HepG2 (cell line): Measurements from ENCODE around the gene SMAP1. TPM values are rescaled to one million over a fixed set of nuclear protein-coding genes. Genes with fewer than 3 reads are reported as not detected.

ENCODE experiments used
- ATAC-seq: fragments of 200-7000 bp; cut with Tn5 transposase; 3 replicates; pipeline ENCODE4 v1.9.1; 2020; ENCODE audit warnings: mild to moderate bottlenecking, moderate library complexity
- BruUV-seq: library from RNA; stranded (reverse); fragments of 400-500 nt; replicated peaks from 2 replicates; lab custom pipeline; 2021; lab: Mats Ljungman, UMichigan
- CTCF ChIA-PET: fragments of 300-600 bp; formaldehyde crosslinking; extraction: SDS; loops from one replicate; lab custom pipeline; 2021; ENCODE audit warnings: low total read pairs, inconsistent platforms, low intra/inter-chr PET ratio; lab: Yijun Ruan, JAX
- POLR2A ChIA-PET: fragments of 350-600 bp; sonication (Branson Sonifier 250); formaldehyde crosslinking; loops from one replicate; lab custom pipeline; 2020; ENCODE audit warnings: antibody characterized with exemption, inconsistent platforms; lab: Yijun Ruan, JAX
- DNase-seq: peaks from one replicate; pipeline ENCODE4 v3.0.0-alpha.2; 2015; ENCODE audit warnings: low spot score
- FAIRE-seq: peaks from 3 replicates; lab custom pipeline; 2011; peaks lifted over from hg19 to GRCh38; lab: Jason Lieb, UNC
- H2AFZ ChIP-seq: one replicate; pipeline ENCODE4 v1.6.1; 2011; ENCODE audit warnings: low read length, inconsistent platforms
- H3K27ac ChIP-seq: fragments of 300-600 bp; 3 replicates; pipeline ENCODE4 v1.8.0; 2011; ENCODE audit warnings: mixed run types, mild to moderate bottlenecking, mixed read lengths, low read length, inconsistent platforms; ENCODE audit not compliant: insufficient read depth; ENCODE audit errors: extremely low read length
- H3K27me3 ChIP-seq, 2 experiments: fragments of 200-600 bp in 1 of 2; 2 replicates in 1 of 2; 3 replicates in 1 of 2; pipeline versions ENCODE4 v1.6.0 to v1.8.0; 2011; ENCODE audit warnings: low read length in 2 of 2, mild to moderate bottlenecking in 2 of 2, moderate library complexity in 2 of 2, inconsistent platforms in 1 of 2; ENCODE audit not compliant: insufficient read depth in 2 of 2, control insufficient read depth in 1 of 2
- H3K36me3 ChIP-seq, 2 experiments: fragments of 200-600 bp in 1 of 2; replicated peaks in 1 of 2; 2 replicates in 1 of 2; 3 replicates in 1 of 2; pipeline versions ENCODE4 v1.5.1 to v1.8.0; 2011; ENCODE audit warnings: low read length in 2 of 2, inconsistent platforms in 1 of 2; ENCODE audit not compliant: insufficient read depth in 2 of 2, control insufficient read depth in 1 of 2
- H3K4me1 ChIP-seq: 2 replicates; pipeline ENCODE4 v1.5.1; 2012; ENCODE audit warnings: low read length, inconsistent platforms; ENCODE audit not compliant: insufficient read depth
- H3K4me2 ChIP-seq: 2 replicates; pipeline ENCODE4 v1.6.0; 2011; ENCODE audit warnings: low read depth, low read length, inconsistent platforms
- H3K4me3 ChIP-seq, 3 experiments: fragments of 200-600 bp in 1 of 3; sonication (generic), shearing (Covaris generic) in 1 of 3; replicated peaks in 1 of 3; 2 replicates each; pipeline ENCODE4 v1.5.1; 2011 to 2016; ENCODE audit warnings: low read length in 3 of 3, inconsistent platforms in 2 of 3, low read depth in 2 of 3, mild to moderate bottlenecking in 2 of 3, control low read depth in 1 of 3, mixed read lengths in 1 of 3; ENCODE audit not compliant: insufficient read depth in 1 of 3
- H3K79me2 ChIP-seq: one replicate; pipeline ENCODE4 v1.6.1; 2011; ENCODE audit warnings: low read length, inconsistent platforms; ENCODE audit not compliant: insufficient read depth
- H3K9ac ChIP-seq: 2 replicates; pipeline ENCODE4 v1.6.0; 2011; ENCODE audit warnings: mild to moderate bottlenecking, low read depth, low read length, inconsistent platforms; ENCODE audit not compliant: insufficient read depth
- H3K9me3 ChIP-seq: 2 replicates; pipeline ENCODE4 v1.5.1; 2012; ENCODE audit warnings: mild to moderate bottlenecking, low read length
- H4K20me1 ChIP-seq: 2 replicates; pipeline ENCODE4 v1.6.0; 2011; ENCODE audit warnings: inconsistent platforms, mild to moderate bottlenecking, low read length, moderate library complexity; ENCODE audit not compliant: insufficient read depth
- ARHGAP35 ChIP-seq: sonication (generic); formaldehyde crosslinking; IDR thresholded peaks from 2 replicates; pipeline ENCODE4 v1.9.0; 2022; ENCODE audit warnings: mild to moderate bottlenecking, inconsistent platforms, moderate library complexity, missing genetic modification reagents, borderline replicate concordance
- CEBPB ChIP-seq: IDR thresholded peaks from 2 replicates; pipeline ENCODE4 v1.6.1; 2011; ENCODE audit warnings: low read depth, low read length, improper control_type of control experiment, borderline replicate concordance
- PHF8 ChIP-seq: sonication (generic); formaldehyde crosslinking; IDR thresholded peaks from 2 replicates; pipeline ENCODE4 v1.5.0; 2020; ENCODE audit warnings: missing genetic modification reagents
- TAF15 ChIP-seq: fragments of 200-400 bp; formaldehyde crosslinking; IDR thresholded peaks from one replicate; pipeline ENCODE4 v1.6.1; 2018; ENCODE audit warnings: mild to moderate bottlenecking, low read depth, low read length; ENCODE audit not compliant: poor library complexity, severe bottlenecking
- ZFP37 ChIP-seq: sonication (generic); formaldehyde crosslinking; IDR thresholded peaks from 2 replicates; pipeline ENCODE4 v1.4.0; 2020; ENCODE audit warnings: missing genetic modification reagents, borderline replicate concordance
- ZNF124 ChIP-seq: sonication (generic); formaldehyde crosslinking; IDR thresholded peaks from 2 replicates; pipeline ENCODE4 v1.4.0; 2020; ENCODE audit warnings: missing genetic modification reagents
- ZNF431 ChIP-seq: sonication (generic); formaldehyde crosslinking; IDR thresholded peaks from 2 replicates; pipeline ENCODE4 v1.9.0; 2022; ENCODE audit warnings: missing genetic modification reagents, low read depth, mild to moderate bottlenecking, borderline replicate concordance
- ZNF496 ChIP-seq: sonication (generic); formaldehyde crosslinking; IDR thresholded peaks from 2 replicates; pipeline ENCODE4 v1.8.1; 2023; ENCODE audit warnings: mild to moderate bottlenecking, moderate library complexity, missing genetic modification reagents; ENCODE audit not compliant: insufficient replicate concordance
- ZNF552 ChIP-seq: sonication (generic); formaldehyde crosslinking; IDR thresholded peaks from 2 replicates; pipeline ENCODE4 v1.9.0; 2022; ENCODE audit warnings: missing genetic modification reagents, mild to moderate bottlenecking, borderline replicate concordance
- ZNF790 ChIP-seq: sonication (generic); formaldehyde crosslinking; IDR thresholded peaks from 2 replicates; pipeline ENCODE4 v1.8.0; 2022; ENCODE audit warnings: missing genetic modification reagents, mild to moderate bottlenecking, borderline replicate concordance
- ZSCAN20 ChIP-seq: sonication (generic); formaldehyde crosslinking; IDR thresholded peaks from 2 replicates; pipeline ENCODE4 v1.4.0; 2020; ENCODE audit warnings: missing genetic modification reagents, mild to moderate bottlenecking, borderline replicate concordance
- ZSCAN29 ChIP-seq: sonication (generic); formaldehyde crosslinking; conservative IDR thresholded peaks from 2 replicates; pipeline ENCODE4 v1.4.0; 2020; ENCODE audit warnings: mild to moderate bottlenecking, missing genetic modification reagents
- WGBS: methylation state at CpG from one replicate; pipeline ENCODE4 v1.1.6; 2017; ENCODE audit warnings: low lambda C conversion rate; 5-methylcytosine and 5-hydroxymethylcytosine counted together
- in situ Hi-C: cut with HindIII; loops from 2 replicates; pipeline ENCODE4 v1.10.0; 2017; ENCODE audit warnings: low pct_unique_long_range_greater_than_20kb; ENCODE audit not compliant: extremely low pct_ligation_motif_present
- intact Hi-C: fragments of 100-400 bp; cut with micrococcal nuclease; formaldehyde crosslinking; loops from one replicate; pipeline ENCODE4 v1.10.0; 2022; ENCODE audit not compliant: unreplicated experiment
- polyA plus RNA-seq, 8 experiments: library from polyadenylated mRNA; depleted of rRNA in 3 of 8; stranded (reverse) in 7 of 8; unstranded in 1 of 8; fragments of >200 nt; fragmentation: Illumina TruSeq in 4 of 8; extraction: Trizol in 4 of 8; gene quantifications; 2 replicates each; pipeline versions ENCODE4 v1.2.1 to v1.2.3, GENCODE V29; 2011 to 2016; ENCODE audit warnings: low read depth in 4 of 8, missing spikeins in 1 of 8, mixed read lengths in 1 of 8; ENCODE audit not compliant: insufficient read depth in 1 of 8
- total RNA-seq, 5 experiments: library from RNA; depleted of rRNA; stranded (reverse); fragments of >200 nt; fragmentation: Illumina TruSeq; extraction: Trizol; gene quantifications; 2 replicates each; pipeline ENCODE4 v1.2.3, GENCODE V29; 2016; ENCODE audit warnings: low read depth in 1 of 5
- TF ChIP-seq, protein P1 (sequence below): sonication (generic); formaldehyde crosslinking; IDR thresholded peaks from 2 replicates; pipeline ENCODE4 v1.5.0; 2020; ENCODE audit warnings: missing genetic modification reagents
- TF ChIP-seq, protein P2 (sequence below): sonication (generic); formaldehyde crosslinking; conservative IDR thresholded peaks from 2 replicates; pipeline ENCODE4 v1.4.0; 2020; ENCODE audit warnings: mild to moderate bottlenecking, missing genetic modification reagents, moderate library complexity

SMAP1 gene
- total and polyA plus RNA-seq, 2 of the 13 experiments (the other 11 are each of a cell fraction or from before 2014, with no cell fraction given) = 13.4 to 17.8 TPM

DNA sequence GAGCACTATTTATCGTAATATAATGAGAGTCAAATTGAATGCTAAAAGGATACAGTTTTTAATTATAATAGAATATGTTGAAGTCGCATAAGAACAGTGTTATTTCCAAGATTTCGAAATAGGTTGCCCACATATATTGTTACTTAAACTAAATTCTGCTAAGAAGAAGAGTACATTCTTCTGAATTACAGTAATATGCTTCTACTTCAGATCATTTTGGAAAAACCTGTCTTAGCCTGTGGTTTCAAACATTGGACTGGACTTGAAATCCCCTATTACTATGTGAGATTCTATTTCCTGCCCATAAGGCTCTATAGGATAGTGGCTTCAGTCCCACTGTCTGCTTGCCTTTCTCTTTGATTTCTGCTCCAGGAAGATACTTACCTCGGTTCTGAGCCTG lies 152.0 kb downstream of the SMAP1 start:
- Histone ChIP-seq H3K4me1 (no peaks in the 10 kb centered on the region), H3K9me3 (no peaks in the 10 kb centered on the region), H4K20me1 (no peaks in the 10 kb centered on the region; the same call in 1 of the 2 replicates), H3K27me3 (no peaks in the 10 kb centered on the region), H3K4me3 (no peak overlapping the region), H3K27ac (no peak overlapping the region), H3K9ac (no peak overlapping the region), H2AFZ (no peak overlapping the region), H3K36me3 (no peaks in the 10 kb centered on the region), H3K79me2 (no peaks in the 10 kb centered on the region), H3K4me2 (no peak overlapping the region)
- TF ChIP-seq, protein P1, sequence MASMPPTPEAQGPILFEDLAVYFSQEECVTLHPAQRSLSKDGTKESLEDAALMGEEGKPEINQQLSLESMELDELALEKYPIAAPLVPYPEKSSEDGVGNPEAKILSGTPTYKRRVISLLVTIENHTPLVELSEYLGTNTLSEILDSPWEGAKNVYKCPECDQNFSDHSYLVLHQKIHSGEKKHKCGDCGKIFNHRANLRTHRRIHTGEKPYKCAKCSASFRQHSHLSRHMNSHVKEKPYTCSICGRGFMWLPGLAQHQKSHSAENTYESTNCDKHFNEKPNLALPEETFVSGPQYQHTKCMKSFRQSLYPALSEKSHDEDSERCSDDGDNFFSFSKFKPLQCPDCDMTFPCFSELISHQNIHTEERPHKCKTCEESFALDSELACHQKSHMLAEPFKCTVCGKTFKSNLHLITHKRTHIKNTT (CRISPR knock-in tag) = no peak
- peak; percentile 5; the same call in 1 of the 2 replicates for TF ChIP-seq CEBPB
- no peak for ATAC-seq
- no peak for FAIRE-seq
- in situ Hi-C loops = no loop called here
- no peak for DNase-seq
- ChIA-PET CTCF (no interaction called here), POLR2A (no interaction called here)
- WGBS = 92% methylated on average over 4 of the region's 4 CpGs
- no TSS peak for BruUV-seq
- intact Hi-C loops = no loop called here

DNA sequence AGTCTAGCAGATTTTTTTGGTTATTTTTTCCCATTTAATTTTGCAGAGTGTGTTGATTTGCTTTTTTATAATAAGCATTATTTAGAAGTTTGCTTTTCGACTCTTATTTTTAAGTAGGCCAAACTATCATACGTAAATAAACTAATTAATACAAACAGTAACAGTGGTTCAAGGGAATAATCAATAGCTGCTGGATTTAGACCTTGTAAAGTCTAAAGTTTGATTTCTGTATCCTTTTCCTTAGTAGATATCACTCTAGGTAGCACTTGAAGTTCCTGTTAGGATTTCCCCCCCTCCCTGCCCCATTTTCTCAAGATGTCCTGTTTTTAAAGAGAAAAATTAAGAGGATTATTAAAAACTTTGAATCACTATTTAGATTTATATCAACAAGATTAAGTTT lies 153.1 kb downstream of the SMAP1 start:
- Histone ChIP-seq H3K4me2 (no peak overlapping the region), H2AFZ (no peak overlapping the region), H3K4me3 (no peak overlapping the region), H3K36me3 (no peaks in the 10 kb centered on the region), H4K20me1 (no peaks in the 10 kb centered on the region; the same call in 1 of the 2 replicates), H3K79me2 (no peaks in the 10 kb centered on the region), H3K9ac (no peak overlapping the region), H3K27me3 (no peaks in the 10 kb centered on the region), H3K4me1 (no peaks in the 10 kb centered on the region), H3K9me3 (no peaks in the 10 kb centered on the region), H3K27ac (no peak overlapping the region)
- WGBS = 98% methylated on average over 2 of the region's 2 CpGs
- ChIA-PET POLR2A (no interaction called here), CTCF (no interaction called here)
- no peak for ATAC-seq
- no peak for FAIRE-seq
- intact Hi-C loops (no loop called here), in situ Hi-C loops (no loop called here)
- BruUV-seq = no TSS peak
- no peak for DNase-seq
- no peak for TF ChIP-seq ZSCAN20
- no peak for TF ChIP-seq ARHGAP35 (CRISPR knock-in tag)
- TF ChIP-seq ZNF431 (CRISPR knock-in tag) = no peak
- no peak for TF ChIP-seq ZSCAN29 (CRISPR knock-in tag)
- TF ChIP-seq TAF15 = no peak
- TF ChIP-seq ZFP37 (CRISPR knock-in tag) = no peak
- TF ChIP-seq, protein P2, sequence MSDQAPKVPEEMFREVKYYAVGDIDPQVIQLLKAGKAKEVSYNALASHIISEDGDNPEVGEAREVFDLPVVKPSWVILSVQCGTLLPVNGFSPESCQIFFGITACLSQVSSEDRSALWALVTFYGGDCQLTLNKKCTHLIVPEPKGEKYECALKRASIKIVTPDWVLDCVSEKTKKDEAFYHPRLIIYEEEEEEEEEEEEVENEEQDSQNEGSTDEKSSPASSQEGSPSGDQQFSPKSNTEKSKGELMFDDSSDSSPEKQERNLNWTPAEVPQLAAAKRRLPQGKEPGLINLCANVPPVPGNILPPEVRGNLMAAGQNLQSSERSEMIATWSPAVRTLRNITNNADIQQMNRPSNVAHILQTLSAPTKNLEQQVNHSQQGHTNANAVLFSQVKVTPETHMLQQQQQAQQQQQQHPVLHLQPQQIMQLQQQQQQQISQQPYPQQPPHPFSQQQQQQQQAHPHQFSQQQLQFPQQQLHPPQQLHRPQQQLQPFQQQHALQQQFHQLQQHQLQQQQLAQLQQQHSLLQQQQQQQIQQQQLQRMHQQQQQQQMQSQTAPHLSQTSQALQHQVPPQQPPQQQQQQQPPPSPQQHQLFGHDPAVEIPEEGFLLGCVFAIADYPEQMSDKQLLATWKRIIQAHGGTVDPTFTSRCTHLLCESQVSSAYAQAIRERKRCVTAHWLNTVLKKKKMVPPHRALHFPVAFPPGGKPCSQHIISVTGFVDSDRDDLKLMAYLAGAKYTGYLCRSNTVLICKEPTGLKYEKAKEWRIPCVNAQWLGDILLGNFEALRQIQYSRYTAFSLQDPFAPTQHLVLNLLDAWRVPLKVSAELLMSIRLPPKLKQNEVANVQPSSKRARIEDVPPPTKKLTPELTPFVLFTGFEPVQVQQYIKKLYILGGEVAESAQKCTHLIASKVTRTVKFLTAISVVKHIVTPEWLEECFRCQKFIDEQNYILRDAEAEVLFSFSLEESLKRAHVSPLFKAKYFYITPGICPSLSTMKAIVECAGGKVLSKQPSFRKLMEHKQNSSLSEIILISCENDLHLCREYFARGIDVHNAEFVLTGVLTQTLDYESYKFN (CRISPR knock-in tag) = no peak
- TF ChIP-seq ZNF496 (CRISPR knock-in tag) = no peak
- no peak for TF ChIP-seq ZNF790 (CRISPR knock-in tag)
- TF ChIP-seq ZNF552 (CRISPR knock-in tag) = no peak
- TF ChIP-seq PHF8 (CRISPR knock-in tag) = no peak
- no peak for TF ChIP-seq ZNF124 (CRISPR knock-in tag)
